GM10266 (cell line): Measurements from ENCODE around the gene SRC.

Experiments
- DNase-seq: peaks from one replicate; pipeline ENCODE4 v3.0.0; 2012; ENCODE audit errors: extremely low spot score
- TF ChIP-seq, protein P1 (sequence below): IDR thresholded peaks from 2 replicates; pipeline ENCODE4 v1.5.1; 2012; ENCODE audit warnings: mild to moderate bottlenecking, low read depth; ENCODE audit not compliant: control insufficient read depth, insufficient read depth; ENCODE audit errors: missing control alignments

The SRC gene

GRCh38 chr20:37389844-37390275 lies 43.9 kb downstream of the SRC start:
- no peak for DNase-seq
- TF ChIP-seq, protein P1, sequence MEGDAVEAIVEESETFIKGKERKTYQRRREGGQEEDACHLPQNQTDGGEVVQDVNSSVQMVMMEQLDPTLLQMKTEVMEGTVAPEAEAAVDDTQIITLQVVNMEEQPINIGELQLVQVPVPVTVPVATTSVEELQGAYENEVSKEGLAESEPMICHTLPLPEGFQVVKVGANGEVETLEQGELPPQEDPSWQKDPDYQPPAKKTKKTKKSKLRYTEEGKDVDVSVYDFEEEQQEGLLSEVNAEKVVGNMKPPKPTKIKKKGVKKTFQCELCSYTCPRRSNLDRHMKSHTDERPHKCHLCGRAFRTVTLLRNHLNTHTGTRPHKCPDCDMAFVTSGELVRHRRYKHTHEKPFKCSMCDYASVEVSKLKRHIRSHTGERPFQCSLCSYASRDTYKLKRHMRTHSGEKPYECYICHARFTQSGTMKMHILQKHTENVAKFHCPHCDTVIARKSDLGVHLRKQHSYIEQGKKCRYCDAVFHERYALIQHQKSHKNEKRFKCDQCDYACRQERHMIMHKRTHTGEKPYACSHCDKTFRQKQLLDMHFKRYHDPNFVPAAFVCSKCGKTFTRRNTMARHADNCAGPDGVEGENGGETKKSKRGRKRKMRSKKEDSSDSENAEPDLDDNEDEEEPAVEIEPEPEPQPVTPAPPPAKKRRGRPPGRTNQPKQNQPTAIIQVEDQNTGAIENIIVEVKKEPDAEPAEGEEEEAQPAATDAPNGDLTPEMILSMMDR, result no peak

- DNase-seq, result no peak
- TF ChIP-seq, protein P1, result no peak
Measured at GRCh38 chr20:37390503-37390890, 44.6 kb downstream of the SRC start.

GRCh38 chr20:37390891-37391525 lies 45.1 kb downstream of the SRC start:
- TF ChIP-seq, protein P1, result no peak
- no peak for DNase-seq

DNA sequence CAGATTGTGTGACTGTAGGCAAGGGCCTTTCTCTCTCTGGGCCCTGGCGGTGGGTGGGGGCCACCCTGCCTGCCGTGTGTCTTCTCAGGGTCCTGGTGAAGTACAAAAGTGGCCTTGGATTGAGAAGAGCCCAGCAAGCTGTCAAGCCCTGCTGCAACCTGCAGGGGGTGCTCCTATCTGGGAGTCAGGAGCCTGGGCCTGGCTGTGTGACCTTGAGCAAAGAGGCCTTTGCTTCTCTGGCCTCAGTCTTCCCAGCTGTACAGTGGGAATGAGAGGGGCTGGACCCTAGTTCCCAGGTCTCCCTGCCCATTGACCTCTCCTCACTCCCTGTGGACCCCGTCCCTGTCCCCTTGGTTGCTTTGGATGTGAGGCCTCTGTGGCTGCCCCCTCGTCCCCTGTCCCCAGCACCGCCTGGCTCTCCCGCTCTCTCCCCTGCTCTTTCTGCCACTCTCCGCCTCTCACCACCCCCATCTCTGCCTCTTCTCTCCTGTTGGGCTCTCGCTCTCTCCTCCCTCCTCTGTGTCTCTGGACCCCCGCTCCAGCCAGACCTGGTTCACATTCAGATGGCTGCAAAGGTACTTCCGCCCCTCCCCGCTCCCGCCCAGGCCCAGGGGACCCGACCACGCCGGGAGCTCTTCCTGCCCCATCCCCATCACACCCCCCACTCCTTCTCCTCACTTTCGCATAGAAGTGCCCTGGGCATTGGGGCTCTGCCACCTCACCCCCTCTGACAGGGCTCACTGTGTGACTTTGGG lies 46.7 kb downstream of the SRC start:
- TF ChIP-seq, protein P1, result peak; percentile 33
- DNase-seq, result no peak

- DNase-seq, result no peak
- TF ChIP-seq, protein P1, result no peak
Measured at GRCh38 chr20:37393196-37393862, 47.4 kb downstream of the SRC start.

GRCh38 chr20:37393863-37394542 lies 48.1 kb downstream of the SRC start:
- no peak for DNase-seq
- TF ChIP-seq, protein P1, result no peak
